Astrocyte (in vitro differentiated cells and primary cell): Measurements from ENCODE around the gene PARP2.

Experiments used
- CTCF ChIP-seq: IDR thresholded peaks from 2 replicates; pipeline ENCODE4 v1.5.1; 2011; ENCODE audit warnings: low read depth, mild to moderate bottlenecking, inconsistent platforms, low read length, moderate library complexity; ENCODE audit not compliant: insufficient read depth
- EZH2 ChIP-seq: IDR thresholded peaks from 2 replicates; pipeline ENCODE4 v1.6.1; 2012; ENCODE audit warnings: mild to moderate bottlenecking, low read length, inconsistent platforms; ENCODE audit not compliant: insufficient read depth

GRCh38 chr14:20314026-20314425 lies 29.4 kb upstream of the PARP2 start:
- no peak for TF ChIP-seq CTCF
- no peak for TF ChIP-seq EZH2
